ENCODE results near the gene HDAC11.

DNA sequence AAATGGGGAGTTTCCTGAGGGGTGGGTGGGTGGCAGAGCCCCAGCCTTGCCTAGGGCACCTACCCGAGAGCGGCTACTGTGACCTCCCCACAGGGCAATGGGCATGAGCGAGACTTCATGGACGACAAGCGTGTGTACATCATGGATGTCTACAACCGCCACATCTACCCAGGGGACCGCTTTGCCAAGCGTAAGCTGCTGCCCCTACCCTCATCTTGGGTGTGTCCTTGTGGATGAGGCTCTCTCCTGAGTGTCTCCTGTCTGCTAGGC lies 22.6 kb downstream of the HDAC11 start:
- TF ChIP-seq, protein P1, sequence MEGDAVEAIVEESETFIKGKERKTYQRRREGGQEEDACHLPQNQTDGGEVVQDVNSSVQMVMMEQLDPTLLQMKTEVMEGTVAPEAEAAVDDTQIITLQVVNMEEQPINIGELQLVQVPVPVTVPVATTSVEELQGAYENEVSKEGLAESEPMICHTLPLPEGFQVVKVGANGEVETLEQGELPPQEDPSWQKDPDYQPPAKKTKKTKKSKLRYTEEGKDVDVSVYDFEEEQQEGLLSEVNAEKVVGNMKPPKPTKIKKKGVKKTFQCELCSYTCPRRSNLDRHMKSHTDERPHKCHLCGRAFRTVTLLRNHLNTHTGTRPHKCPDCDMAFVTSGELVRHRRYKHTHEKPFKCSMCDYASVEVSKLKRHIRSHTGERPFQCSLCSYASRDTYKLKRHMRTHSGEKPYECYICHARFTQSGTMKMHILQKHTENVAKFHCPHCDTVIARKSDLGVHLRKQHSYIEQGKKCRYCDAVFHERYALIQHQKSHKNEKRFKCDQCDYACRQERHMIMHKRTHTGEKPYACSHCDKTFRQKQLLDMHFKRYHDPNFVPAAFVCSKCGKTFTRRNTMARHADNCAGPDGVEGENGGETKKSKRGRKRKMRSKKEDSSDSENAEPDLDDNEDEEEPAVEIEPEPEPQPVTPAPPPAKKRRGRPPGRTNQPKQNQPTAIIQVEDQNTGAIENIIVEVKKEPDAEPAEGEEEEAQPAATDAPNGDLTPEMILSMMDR (conservative IDR thresholded peaks at IDR 0.05; ENCODE audit: low read depth, low read length) = no peak
- no peak for TF ChIP-seq EZH2 (IDR thresholded peaks at IDR 0.05; ENCODE audit: borderline replicate concordance, low read depth, low read length, poor library complexity, severe bottlenecking)
